Immature natural killer cell (primary cell): ENCODE data around the gene GEN1. TPM values are rescaled to one million over a fixed set of nuclear protein-coding genes. Genes with fewer than 3 reads are reported as not detected.

Experiments used
- DNase-seq, 3 donors: peaks; one replicate each; pipeline ENCODE4 v3.0.0; 2022; ENCODE audit warnings: mixed read lengths in 1 of 3
- H3K27ac Mint-ChIP-seq, 6 donors: one replicate each; pipeline ENCODE4 v1.8.0; 2020; ENCODE audit warnings: mixed read lengths in 6 of 6, mild to moderate bottlenecking in 5 of 6, inconsistent platforms in 4 of 6, moderate library complexity in 3 of 6
- H3K27me3 Mint-ChIP-seq, 3 donors: one replicate each; pipeline ENCODE4 v1.8.0; 2020 to 2021; ENCODE audit warnings: low read depth in 3 of 3, mild to moderate bottlenecking in 3 of 3, mixed read lengths in 3 of 3, moderate library complexity in 3 of 3, inconsistent platforms in 1 of 3
- H3K36me3 Mint-ChIP-seq, 3 donors: one replicate each; pipeline ENCODE4 v1.8.0; 2020; ENCODE audit warnings: mixed read lengths in 3 of 3, inconsistent platforms in 2 of 3, mild to moderate bottlenecking in 2 of 3
- H3K4me1 Mint-ChIP-seq, 2 donors: one replicate each; pipeline ENCODE4 v1.8.0; 2020; ENCODE audit warnings: inconsistent platforms in 2 of 2, mild to moderate bottlenecking in 2 of 2, mixed read lengths in 2 of 2, moderate library complexity in 1 of 2
- H3K4me3 Mint-ChIP-seq, 5 donors: one replicate each; pipeline ENCODE4 v1.8.0; 2020; ENCODE audit warnings: mild to moderate bottlenecking in 5 of 5, mixed read lengths in 5 of 5, inconsistent platforms in 3 of 5, moderate library complexity in 3 of 5
- H3K9me3 Mint-ChIP-seq, 6 donors: one replicate each; pipeline ENCODE4 v1.8.0; 2020; ENCODE audit warnings: mild to moderate bottlenecking in 6 of 6, mixed read lengths in 6 of 6, inconsistent platforms in 4 of 6, moderate library complexity in 3 of 6
- polyA plus RNA-seq, 3 donors: library from polyadenylated mRNA; unstranded; fragments of 300-500 nt; fragmentation: Illumina TruSeq; gene quantifications; one replicate each; pipeline ENCODE4 v1.2.3, GENCODE V29; 2021

The GEN1 gene
- polyA plus RNA-seq, 3 donors from 2014 or later = 2.3 TPM; not detected in 2

GRCh38 chr2:17763641-17764333, 9.8 kb downstream of the GEN1 start:
- H3K27me3 Mint-ChIP-seq = no peaks in the 10 kb centered on the region
- H3K4me1 Mint-ChIP-seq = no peaks in the 10 kb centered on the region
- H3K4me3 Mint-ChIP-seq = no peak overlapping the region
- H3K9me3 Mint-ChIP-seq = no peaks in the 10 kb centered on the region
- peaks cover 0 to 8% (median 7%) of the 10 kb centered on the region in 3 donors for H3K36me3 Mint-ChIP-seq
- no peak overlapping the region for H3K27ac Mint-ChIP-seq
- DNase-seq = no peak

- H3K27ac Mint-ChIP-seq = no peak overlapping the region
- no peaks in the 10 kb centered on the region for H3K9me3 Mint-ChIP-seq
- H3K27me3 Mint-ChIP-seq = no peaks in the 10 kb centered on the region
- DNase-seq = no peak
- peaks cover 0 to 8% (median 7%) of the 10 kb centered on the region in 3 donors for H3K36me3 Mint-ChIP-seq
- H3K4me1 Mint-ChIP-seq = no peaks in the 10 kb centered on the region
- H3K4me3 Mint-ChIP-seq = no peak overlapping the region
Observed at GRCh38 chr2:17765398-17765797, 11.5 kb downstream of the GEN1 start.

GRCh38 chr2:17768894-17769293, 15.0 kb downstream of the GEN1 start:
- DNase-seq = no peak
- H3K36me3 Mint-ChIP-seq = peaks cover 0 to 10% (median 7%) of the 10 kb centered on the region in 3 donors
- no peaks in the 10 kb centered on the region for H3K9me3 Mint-ChIP-seq
- H3K4me1 Mint-ChIP-seq = no peaks in the 10 kb centered on the region
- no peak overlapping the region for H3K4me3 Mint-ChIP-seq
- no peaks in the 10 kb centered on the region for H3K27me3 Mint-ChIP-seq
- H3K27ac Mint-ChIP-seq = no peak overlapping the region

- Mint-ChIP-seq H3K4me3 (no peak overlapping the region), H3K4me1 (no peaks in the 10 kb centered on the region), H3K36me3 (peaks cover 0 to 14% (median 12%) of the 10 kb centered on the region in 3 donors), H3K27ac (no peak overlapping the region), H3K27me3 (peaks cover 0 to 2% (median 0%) of the 10 kb centered on the region in 3 donors), H3K9me3 (no peaks in the 10 kb centered on the region)
- no peak for DNase-seq
Observed at GRCh38 chr2:17771956-17772355, 18.0 kb downstream of the GEN1 start.

- peaks cover 0 to 14% (median 12%) of the 10 kb centered on the region in 3 donors for H3K36me3 Mint-ChIP-seq
- H3K4me1 Mint-ChIP-seq = no peaks in the 10 kb centered on the region
- no peak overlapping the region for H3K27ac Mint-ChIP-seq
- DNase-seq = no peak
- peaks cover 0 to 2% (median 0%) of the 10 kb centered on the region in 3 donors for H3K27me3 Mint-ChIP-seq
- no peak overlapping the region for H3K4me3 Mint-ChIP-seq
- no peaks in the 10 kb centered on the region for H3K9me3 Mint-ChIP-seq
Observed at GRCh38 chr2:17772532-17772931, 18.6 kb downstream of the GEN1 start.

DNA sequence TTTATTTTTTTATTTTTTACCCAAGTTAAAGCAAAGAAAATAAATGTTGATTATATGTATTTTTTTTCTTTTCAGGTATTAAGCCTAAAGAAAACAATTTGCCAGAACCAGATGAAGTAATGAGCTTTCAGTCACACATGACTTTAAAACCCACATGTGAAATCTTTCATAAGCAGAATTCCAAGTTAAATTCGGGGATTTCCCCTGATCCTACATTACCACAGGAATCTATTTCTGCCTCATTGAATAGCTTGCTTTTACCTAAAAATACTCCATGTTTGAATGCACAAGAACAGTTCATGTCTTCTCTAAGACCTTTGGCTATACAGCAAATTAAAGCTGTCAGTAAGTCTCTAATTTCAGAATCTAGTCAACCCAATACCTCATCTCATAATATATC, 26.6 kb downstream of the GEN1 start:
- Mint-ChIP-seq H3K27me3 (peaks cover 0 to 2% (median 0%) of the 10 kb centered on the region in 3 donors), H3K4me3 (no peak overlapping the region), H3K36me3 (peaks cover 11 to 22% (median 19%) of the 10 kb centered on the region in 3 donors), H3K9me3 (no peaks in the 10 kb centered on the region), H3K4me1 (no peaks in the 10 kb centered on the region), H3K27ac (no peak overlapping the region)
- no peak for DNase-seq

- Mint-ChIP-seq H3K9me3 (no peaks in the 10 kb centered on the region), H3K4me3 (no peak overlapping the region), H3K4me1 (no peaks in the 10 kb centered on the region), H3K36me3 (peaks cover 11 to 22% (median 19%) of the 10 kb centered on the region in 3 donors), H3K27me3 (peaks cover 0 to 1% (median 0%) of the 10 kb centered on the region in 3 donors), H3K27ac (no peak overlapping the region)
- DNase-seq = no peak
Observed at GRCh38 chr2:17781482-17781881, 27.5 kb downstream of the GEN1 start.

DNA sequence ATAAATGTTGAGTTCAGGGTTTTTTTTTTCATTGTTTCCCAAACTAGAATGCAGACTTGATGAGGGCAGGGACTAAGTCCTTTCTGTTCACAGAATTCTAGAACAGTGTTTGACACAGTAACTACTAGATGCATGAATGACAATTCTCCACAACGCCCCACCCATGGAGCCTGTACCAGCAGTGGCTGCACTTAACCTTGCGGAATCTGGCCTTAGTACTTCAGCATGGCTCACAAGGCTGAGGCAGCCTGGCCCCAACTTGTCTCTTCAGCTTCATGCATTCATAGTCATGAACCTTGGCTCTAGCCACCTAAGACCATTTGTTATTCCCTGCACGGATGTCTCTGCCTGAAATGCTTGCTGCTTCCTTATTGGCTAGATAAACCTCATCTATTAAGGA, 32.8 kb downstream of the GEN1 start:
- H3K4me1 Mint-ChIP-seq = no peaks in the 10 kb centered on the region
- no peak overlapping the region for H3K27ac Mint-ChIP-seq
- H3K4me3 Mint-ChIP-seq = no peak overlapping the region

DNA sequence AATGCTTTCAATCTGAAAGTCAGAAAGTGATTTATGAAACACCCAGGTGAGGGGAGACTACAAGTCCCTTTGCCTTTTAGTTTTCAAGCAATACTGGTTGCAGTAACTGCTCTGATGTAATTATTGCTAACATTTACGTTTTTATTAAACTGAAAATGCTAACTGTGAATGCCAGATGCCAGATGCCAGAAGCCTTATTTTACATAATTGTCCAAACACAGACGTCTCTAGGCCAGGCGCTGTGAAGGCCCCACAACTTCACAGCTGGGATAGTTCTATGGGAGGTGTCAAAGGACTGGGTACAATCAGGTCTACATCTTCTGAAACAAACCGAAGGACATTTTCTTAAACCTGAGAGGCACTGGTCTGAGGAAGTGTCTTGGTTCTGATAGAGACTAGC, 34.8 kb downstream of the GEN1 start:
- H3K27ac Mint-ChIP-seq = no peak overlapping the region
- no peak overlapping the region for H3K4me3 Mint-ChIP-seq
- H3K27me3 Mint-ChIP-seq = peaks cover 2 to 9% (median 7%) of the 10 kb centered on the region in 3 donors
- DNase-seq = no peak
- H3K9me3 Mint-ChIP-seq = peaks cover 0 to 1% (median 0%) of the 10 kb centered on the region in 6 donors
- H3K36me3 Mint-ChIP-seq = peaks cover 0 to 4% (median 0%) of the 10 kb centered on the region in 3 donors
- H3K4me1 Mint-ChIP-seq = no peaks in the 10 kb centered on the region

More for the DNA sequence above, 32.8 kb downstream of the GEN1 start:
- DNase-seq = no peak
- Mint-ChIP-seq H3K36me3 (peaks cover 2 to 13% (median 6%) of the 10 kb centered on the region in 3 donors), H3K9me3 (peaks cover 0 to 1% (median 0%) of the 10 kb centered on the region in 6 donors), H3K27me3 (peaks cover 2 to 9% (median 3%) of the 10 kb centered on the region in 3 donors)

DNA sequence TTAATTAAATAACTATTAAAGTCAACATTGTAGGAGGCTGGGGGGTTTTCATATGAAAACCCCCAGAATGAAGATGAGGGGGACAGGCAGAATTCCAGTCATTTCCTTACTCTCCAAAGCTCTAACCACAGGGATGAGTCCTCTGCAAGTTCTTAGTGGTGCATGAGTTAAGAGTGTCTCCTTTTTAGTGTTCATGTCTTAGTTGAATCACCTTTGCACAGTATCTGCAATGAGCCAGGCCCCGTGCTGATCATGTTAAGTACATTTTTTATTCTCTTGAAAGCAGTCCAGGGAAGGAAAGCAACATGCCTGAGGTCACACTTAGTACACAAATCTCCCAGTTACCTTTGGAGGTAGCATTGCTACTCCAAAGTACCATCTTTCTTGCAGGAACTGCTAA, 36.6 kb downstream of the GEN1 start:
- no peak for DNase-seq
- H3K27ac Mint-ChIP-seq = no peak overlapping the region
- peaks cover 0 to 1% (median 0%) of the 10 kb centered on the region in 6 donors for H3K9me3 Mint-ChIP-seq
- H3K36me3 Mint-ChIP-seq = no peaks in the 10 kb centered on the region
- no peaks in the 10 kb centered on the region for H3K4me1 Mint-ChIP-seq
- H3K4me3 Mint-ChIP-seq = no peak overlapping the region
- peaks cover 2 to 9% (median 7%) of the 10 kb centered on the region in 3 donors for H3K27me3 Mint-ChIP-seq

- DNase-seq = no peak
- no peaks in the 10 kb centered on the region for H3K4me1 Mint-ChIP-seq
- H3K27ac Mint-ChIP-seq = no peak overlapping the region
- H3K4me3 Mint-ChIP-seq = no peak overlapping the region
- peaks cover 0 to 1% (median 0%) of the 10 kb centered on the region in 6 donors for H3K9me3 Mint-ChIP-seq
- no peaks in the 10 kb centered on the region for H3K36me3 Mint-ChIP-seq
- H3K27me3 Mint-ChIP-seq = peaks cover 2 to 9% (median 7%) of the 10 kb centered on the region in 3 donors
Observed at GRCh38 chr2:17791121-17791816, 37.3 kb downstream of the GEN1 start.

GRCh38 chr2:17791817-17792130, 37.8 kb downstream of the GEN1 start:
- no peaks in the 10 kb centered on the region for H3K4me1 Mint-ChIP-seq
- no peaks in the 10 kb centered on the region for H3K36me3 Mint-ChIP-seq
- H3K27me3 Mint-ChIP-seq = peaks cover 2 to 11% (median 7%) of the 10 kb centered on the region in 3 donors
- H3K4me3 Mint-ChIP-seq = no peak overlapping the region
- no peak overlapping the region for H3K27ac Mint-ChIP-seq
- no peak for DNase-seq
- H3K9me3 Mint-ChIP-seq = peaks cover 0 to 1% (median 0%) of the 10 kb centered on the region in 6 donors

DNA sequence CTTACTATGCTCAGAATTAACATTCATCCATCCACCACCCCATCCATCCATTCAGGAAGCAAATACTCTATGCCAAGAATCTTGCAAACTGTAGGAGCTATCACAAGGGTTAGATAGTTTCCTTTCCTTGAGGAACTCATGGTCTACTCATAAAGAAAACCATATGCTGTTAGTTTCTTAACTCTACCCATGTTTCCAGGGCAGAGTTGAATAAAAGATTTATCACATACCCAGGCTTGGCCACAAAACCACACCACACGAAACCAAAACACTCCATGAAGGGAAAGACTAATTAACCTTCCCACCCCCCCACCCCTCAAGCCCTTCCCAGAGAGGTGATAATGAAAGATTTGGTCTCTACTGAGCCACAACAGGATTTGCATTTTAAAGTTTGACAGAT, 38.6 kb downstream of the GEN1 start:
- Mint-ChIP-seq H3K27ac (no peak overlapping the region), H3K27me3 (peaks cover 2 to 11% (median 7%) of the 10 kb centered on the region in 3 donors), H3K36me3 (no peaks in the 10 kb centered on the region), H3K4me3 (no peak overlapping the region), H3K9me3 (peaks cover 0 to 1% (median 0%) of the 10 kb centered on the region in 6 donors), H3K4me1 (no peaks in the 10 kb centered on the region)
- DNase-seq = no peak

GRCh38 chr2:17793296-17793695, 39.4 kb downstream of the GEN1 start:
- no peaks in the 10 kb centered on the region for H3K4me1 Mint-ChIP-seq
- no peak for DNase-seq
- H3K9me3 Mint-ChIP-seq = peaks cover 0 to 1% (median 0%) of the 10 kb centered on the region in 6 donors
- peaks cover 2 to 11% (median 7%) of the 10 kb centered on the region in 3 donors for H3K27me3 Mint-ChIP-seq
- no peak overlapping the region for H3K27ac Mint-ChIP-seq
- H3K4me3 Mint-ChIP-seq = no peak overlapping the region
- no peaks in the 10 kb centered on the region for H3K36me3 Mint-ChIP-seq
